Loucy (cell line): ENCODE results near the gene SLC25A42.

Source experiments
- H2AFZ ChIP-seq: fragments of 200-600 bp; sonication (generic); 2 replicates; pipeline ENCODE4 v1.6.0; 2016; ENCODE audit warnings: antibody characterized with exemption, mild to moderate bottlenecking, low read length, moderate library complexity
- H3F3A ChIP-seq: fragments of 200-600 bp; 2 replicates; pipeline ENCODE4 v1.6.0; 2016; ENCODE audit warnings: antibody characterized with exemption, low read depth, mild to moderate bottlenecking
- H3K27me3 ChIP-seq: fragments of 200-600 bp; sonication (generic); 2 replicates; pipeline ENCODE4 v1.6.1; 2014; ENCODE audit warnings: low read length, mild to moderate bottlenecking; ENCODE audit not compliant: insufficient read depth, poor library complexity, severe bottlenecking
- H3K36me3 ChIP-seq: fragments of 200-600 bp; sonication (generic); 2 replicates; pipeline ENCODE4 v1.6.1; 2016; ENCODE audit warnings: low read length; ENCODE audit not compliant: insufficient read depth
- H3K4me1 ChIP-seq: fragments of 200-600 bp; sonication (generic); 2 replicates; pipeline ENCODE4 v1.5.1; 2014; ENCODE audit warnings: low read length, mild to moderate bottlenecking; ENCODE audit not compliant: insufficient read depth, poor library complexity, severe bottlenecking
- H3K4me2 ChIP-seq: fragments of 200-600 bp; sonication (generic); 2 replicates; pipeline ENCODE4 v1.6.0; 2014; ENCODE audit warnings: antibody characterized with exemption, low read length, low read depth, mild to moderate bottlenecking; ENCODE audit not compliant: poor library complexity, severe bottlenecking
- H3K4me3 ChIP-seq: fragments of 200-600 bp; sonication (generic); 2 replicates; pipeline ENCODE4 v1.5.1; 2014; ENCODE audit warnings: low read length, mild to moderate bottlenecking, mixed read lengths; ENCODE audit not compliant: poor library complexity, severe bottlenecking
- H3K79me2 ChIP-seq: fragments of 200-600 bp; sonication (generic); 2 replicates; pipeline ENCODE4 v1.6.1; 2014; ENCODE audit warnings: low read length; ENCODE audit not compliant: insufficient read depth
- H3K9ac ChIP-seq: fragments of 200-600 bp; sonication (generic); 2 replicates; pipeline ENCODE4 v1.6.0; 2014; ENCODE audit warnings: mild to moderate bottlenecking, low read depth, low read length, moderate library complexity; ENCODE audit not compliant: poor library complexity, severe bottlenecking
- H3K9me2 ChIP-seq: fragments of 200-600 bp; sonication (generic); replicated peaks from 2 replicates; pipeline ENCODE4 v1.6.1; 2016; ENCODE audit warnings: low read depth, low read length, mixed read lengths
- H3K9me3 ChIP-seq: fragments of 200-600 bp; sonication (generic); 2 replicates; pipeline ENCODE4 v1.6.1; 2014; ENCODE audit warnings: mild to moderate bottlenecking, antibody characterized with exemption, low read length, low read depth; ENCODE audit not compliant: insufficient read depth
- H4K20me1 ChIP-seq: fragments of 200-600 bp; sonication (generic); 2 replicates; pipeline ENCODE4 v1.6.0; 2014; ENCODE audit warnings: antibody characterized with exemption, low read length, mild to moderate bottlenecking; ENCODE audit not compliant: insufficient read depth, poor library complexity, severe bottlenecking
- CTCF ChIP-seq: fragments of 200-600 bp; sonication (generic); conservative IDR thresholded peaks from 2 replicates; pipeline ENCODE4 v1.5.1; 2014; ENCODE audit warnings: mild to moderate bottlenecking, antibody characterized with exemption, low read length
- EZH2phosphoT487 ChIP-seq: fragments of 200-600 bp; IDR thresholded peaks from 2 replicates; pipeline ENCODE4 v1.6.1; 2018; ENCODE audit warnings: antibody characterized with exemption, mild to moderate bottlenecking, moderate library complexity, borderline replicate concordance

The SLC25A42 gene

GRCh38 chr19:19138109-19138981 lies 74.6 kb downstream of the SLC25A42 start, which contains the start of gene TMEM161A:
Gene TMEM161A (minus strand): TSS chr19:19138478. CDS start chr19:19138428, 50 bp downstream.
- Histone ChIP-seq H3K4me2 (peak within 1 kb of the TSS; percentile 99), H3K9ac (peak within 1 kb of the TSS; percentile 95), H3K9me2 (no peaks in the 10 kb centered on the region), H3K36me3 (no peaks in the 10 kb centered on the region), H3K4me1 (peaks cover 19% of the 10 kb centered on the region), H3K79me2 (peaks cover 12% of the 10 kb centered on the region), H3K4me3 (peak within 1 kb of the TSS; percentile 96), H3K9me3 (no peaks in the 10 kb centered on the region), H2AFZ (peak within 1 kb of the TSS; percentile 98), H3K27me3 (no peaks in the 10 kb centered on the region), H3F3A (no peaks in the 10 kb centered on the region), H4K20me1 (no peaks in the 10 kb centered on the region)
- no peak for TF ChIP-seq CTCF
- TF ChIP-seq EZH2phosphoT487: no peak

- no peaks in the 10 kb centered on the region for H3K9me2 ChIP-seq
- peaks cover 16% of the 10 kb centered on the region for H3K4me1 ChIP-seq
- TF ChIP-seq EZH2phosphoT487: no peak
- TF ChIP-seq CTCF: no peak
- H3K36me3 ChIP-seq: no peaks in the 10 kb centered on the region
- H2AFZ ChIP-seq: no peak overlapping the region
- H3K9ac ChIP-seq: no peak overlapping the region
- H3K79me2 ChIP-seq: peaks cover 12% of the 10 kb centered on the region
- H3K27me3 ChIP-seq: no peaks in the 10 kb centered on the region
- no peaks in the 10 kb centered on the region for H3F3A ChIP-seq
- H4K20me1 ChIP-seq: no peaks in the 10 kb centered on the region
- H3K9me3 ChIP-seq: no peaks in the 10 kb centered on the region
- H3K4me2 ChIP-seq: no peak overlapping the region
- no peak overlapping the region for H3K4me3 ChIP-seq
These were observed 76.1 kb downstream of the SLC25A42 start for GRCh38 chr19:19139876-19140229.

GRCh38 chr19:19140476-19140875 lies 76.7 kb downstream of the SLC25A42 start:
- Histone ChIP-seq H3K4me1 (peaks cover 12% of the 10 kb centered on the region), H3K79me2 (peaks cover 12% of the 10 kb centered on the region), H3K9me2 (no peaks in the 10 kb centered on the region), H3K9me3 (no peaks in the 10 kb centered on the region), H3K36me3 (no peaks in the 10 kb centered on the region), H3K4me3 (no peak overlapping the region), H3K4me2 (no peak overlapping the region), H3F3A (no peaks in the 10 kb centered on the region), H3K27me3 (no peaks in the 10 kb centered on the region), H2AFZ (no peak overlapping the region), H3K9ac (no peak overlapping the region), H4K20me1 (no peaks in the 10 kb centered on the region)
- TF ChIP-seq CTCF (no peak), EZH2phosphoT487 (no peak)
